SK-N-MC (cell line): ENCODE results near the gene FARSB.

ENCODE experiments used
- EZH2 ChIP-seq: fragments of 200-600 bp; sonication (generic); IDR thresholded peaks from one replicate; pipeline ENCODE4 v1.6.1; 2017; ENCODE audit warnings: antibody characterized with exemption
- FOXP2 ChIP-seq: optimal IDR thresholded peaks from 2 replicates; pipeline ENCODE3; 2011; ENCODE audit warnings: mild to moderate bottlenecking, moderate library complexity; ENCODE audit not compliant: insufficient read depth; ENCODE audit errors: extremely low read length, control extremely low read depth
- POLR2AphosphoS5 ChIP-seq: IDR thresholded peaks from 2 replicates; pipeline ENCODE4 v1.6.1; 2012; ENCODE audit warnings: mild to moderate bottlenecking, low read depth, low read length, borderline replicate concordance

GRCh38 chr2:222554517-222554916, 101.4 kb downstream of the FARSB start:
- TF ChIP-seq POLR2AphosphoS5 = no peak
- no peak for TF ChIP-seq EZH2
- TF ChIP-seq FOXP2 = no peak
